HFFc6 (cell line): ENCODE measurements around the gene GFRA1. TPM values are rescaled to one million over a fixed set of nuclear protein-coding genes. Genes with fewer than 3 reads are reported as not detected.
"Not testable (repeated sequence)": the region's sequence is repeated elsewhere in the genome, so short reads cannot be mapped to it uniquely, and the experiment has no call there.

Experiments
- DNase-seq: peaks from one replicate; pipeline ENCODE4 v3.0.0-alpha.2; 2018
- H3K27ac Mint-ChIP-seq: 2 replicates; pipeline ENCODE4 v1.8.0; 2020; ENCODE audit warnings: mild to moderate bottlenecking, mixed read lengths
- H3K27me3 Mint-ChIP-seq: 2 replicates; pipeline ENCODE4 v1.8.0; 2021; ENCODE audit warnings: mild to moderate bottlenecking, moderate library complexity, mixed read lengths; ENCODE audit not compliant: insufficient read depth
- H3K36me3 Mint-ChIP-seq: 2 replicates; pipeline ENCODE4 v1.8.0; 2021; ENCODE audit warnings: low read depth, mixed read lengths
- H3K4me1 Mint-ChIP-seq: 2 replicates; pipeline ENCODE4 v1.8.0; 2020; ENCODE audit warnings: low read depth, mixed read lengths
- H3K4me3 Mint-ChIP-seq: 2 replicates; pipeline ENCODE4 v1.8.0; 2020; ENCODE audit warnings: mild to moderate bottlenecking, moderate library complexity, mixed read lengths
- H3K9me3 Mint-ChIP-seq: 2 replicates; pipeline ENCODE4 v1.8.0; 2020; ENCODE audit warnings: mild to moderate bottlenecking, mixed read lengths
- total RNA-seq, 6 experiments: library from RNA; stranded (reverse); fragmentation: NEBNext Ultra II Directional; extraction: Animal tissue kit (Norgen Biotek cat#: 25700); gene quantifications; 2 replicates in 1 of 6; 3 replicates in 5 of 6; pipeline ENCODE4 v1.2.3, GENCODE V29; 2021
- TF ChIP-seq, protein P1 (sequence below): fragments of 200-600 bp; sonication (generic); IDR thresholded peaks from 2 replicates; pipeline ENCODE4 v1.5.0; 2021; ENCODE audit warnings: antibody characterized with exemption, mild to moderate bottlenecking

GFRA1 gene
- total RNA-seq, 6 experiments from 2014 or later: 7.3 to 17.2 (median 15.9) TPM

DNA sequence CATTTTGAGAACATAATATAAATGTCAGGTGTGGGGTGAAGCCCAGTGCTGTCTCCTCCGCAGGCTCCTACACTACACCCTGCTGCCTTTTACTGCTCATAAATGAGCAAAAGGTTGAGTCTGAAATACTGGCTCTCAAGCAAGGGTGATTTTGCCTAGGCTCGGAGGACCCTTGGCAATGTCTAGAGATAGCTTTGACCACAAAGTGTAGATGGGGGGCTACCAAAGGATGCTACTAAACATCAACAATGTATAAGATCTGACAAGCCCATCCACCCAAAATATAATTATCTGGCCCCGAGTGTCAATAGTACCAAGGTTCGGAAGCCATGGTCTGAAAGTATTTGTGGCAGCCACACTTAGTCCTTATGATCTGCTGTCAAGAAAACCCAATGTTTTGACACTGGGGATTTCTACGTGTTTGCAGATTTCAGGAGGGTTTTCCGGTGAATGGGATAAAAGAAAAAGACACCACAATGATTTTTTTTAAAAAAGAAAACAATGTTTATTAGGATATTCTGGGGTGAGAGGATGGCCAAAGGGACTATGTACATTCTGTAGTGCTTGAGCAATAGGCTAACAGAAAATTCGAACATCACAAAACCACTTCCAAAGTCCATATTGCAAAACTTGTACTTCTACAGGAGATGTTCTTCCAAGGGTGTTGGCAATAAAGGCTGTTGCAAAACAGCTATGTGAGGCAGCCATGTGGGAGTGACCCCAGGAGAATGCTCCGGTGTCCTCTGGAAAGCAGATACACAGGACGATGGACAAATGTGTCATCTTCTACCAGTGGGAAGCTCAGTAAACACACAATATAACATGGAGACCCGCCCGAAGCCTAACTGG, 216.3 kb downstream of the GFRA1 start:
- Mint-ChIP-seq H3K9me3 (no peaks in the 10 kb centered on the region), H3K4me1 (peaks cover 7% of the 10 kb centered on the region; the same call in 1 of the 2 replicates), H3K27me3 (no peaks in the 10 kb centered on the region; the same call in 1 of the 2 replicates), H3K36me3 (no peaks in the 10 kb centered on the region), H3K27ac (no peak overlapping the region), H3K4me3 (no peak overlapping the region)
- TF ChIP-seq, protein P1, sequence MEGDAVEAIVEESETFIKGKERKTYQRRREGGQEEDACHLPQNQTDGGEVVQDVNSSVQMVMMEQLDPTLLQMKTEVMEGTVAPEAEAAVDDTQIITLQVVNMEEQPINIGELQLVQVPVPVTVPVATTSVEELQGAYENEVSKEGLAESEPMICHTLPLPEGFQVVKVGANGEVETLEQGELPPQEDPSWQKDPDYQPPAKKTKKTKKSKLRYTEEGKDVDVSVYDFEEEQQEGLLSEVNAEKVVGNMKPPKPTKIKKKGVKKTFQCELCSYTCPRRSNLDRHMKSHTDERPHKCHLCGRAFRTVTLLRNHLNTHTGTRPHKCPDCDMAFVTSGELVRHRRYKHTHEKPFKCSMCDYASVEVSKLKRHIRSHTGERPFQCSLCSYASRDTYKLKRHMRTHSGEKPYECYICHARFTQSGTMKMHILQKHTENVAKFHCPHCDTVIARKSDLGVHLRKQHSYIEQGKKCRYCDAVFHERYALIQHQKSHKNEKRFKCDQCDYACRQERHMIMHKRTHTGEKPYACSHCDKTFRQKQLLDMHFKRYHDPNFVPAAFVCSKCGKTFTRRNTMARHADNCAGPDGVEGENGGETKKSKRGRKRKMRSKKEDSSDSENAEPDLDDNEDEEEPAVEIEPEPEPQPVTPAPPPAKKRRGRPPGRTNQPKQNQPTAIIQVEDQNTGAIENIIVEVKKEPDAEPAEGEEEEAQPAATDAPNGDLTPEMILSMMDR: no peak
- no peak for DNase-seq

DNA sequence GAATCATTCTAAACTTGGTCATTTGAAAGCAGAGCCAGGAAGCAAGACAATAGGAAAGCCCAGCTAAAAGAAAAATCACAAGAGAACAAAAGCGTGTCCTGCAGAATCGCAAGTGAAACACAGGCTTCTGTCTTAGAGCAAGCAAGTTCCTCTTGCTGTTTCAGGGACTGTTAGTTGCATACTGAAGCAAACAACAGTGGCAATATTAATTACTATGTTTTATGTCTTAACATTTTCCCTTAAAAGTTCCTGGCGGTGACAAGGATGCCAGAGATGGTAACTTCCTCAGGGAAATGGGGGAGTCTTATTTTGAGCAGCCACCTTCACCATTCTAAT, 217.1 kb downstream of the GFRA1 start:
- TF ChIP-seq, protein P1: no peak
- H3K27me3 Mint-ChIP-seq: peaks cover 2% of the 10 kb centered on the region
- H3K9me3 Mint-ChIP-seq: no peaks in the 10 kb centered on the region
- H3K4me1 Mint-ChIP-seq: peaks cover 7% of the 10 kb centered on the region; the same call in 1 of the 2 replicates
- H3K27ac Mint-ChIP-seq: no peak overlapping the region
- no peaks in the 10 kb centered on the region for H3K36me3 Mint-ChIP-seq
- DNase-seq: no peak
- no peak overlapping the region for H3K4me3 Mint-ChIP-seq

DNA sequence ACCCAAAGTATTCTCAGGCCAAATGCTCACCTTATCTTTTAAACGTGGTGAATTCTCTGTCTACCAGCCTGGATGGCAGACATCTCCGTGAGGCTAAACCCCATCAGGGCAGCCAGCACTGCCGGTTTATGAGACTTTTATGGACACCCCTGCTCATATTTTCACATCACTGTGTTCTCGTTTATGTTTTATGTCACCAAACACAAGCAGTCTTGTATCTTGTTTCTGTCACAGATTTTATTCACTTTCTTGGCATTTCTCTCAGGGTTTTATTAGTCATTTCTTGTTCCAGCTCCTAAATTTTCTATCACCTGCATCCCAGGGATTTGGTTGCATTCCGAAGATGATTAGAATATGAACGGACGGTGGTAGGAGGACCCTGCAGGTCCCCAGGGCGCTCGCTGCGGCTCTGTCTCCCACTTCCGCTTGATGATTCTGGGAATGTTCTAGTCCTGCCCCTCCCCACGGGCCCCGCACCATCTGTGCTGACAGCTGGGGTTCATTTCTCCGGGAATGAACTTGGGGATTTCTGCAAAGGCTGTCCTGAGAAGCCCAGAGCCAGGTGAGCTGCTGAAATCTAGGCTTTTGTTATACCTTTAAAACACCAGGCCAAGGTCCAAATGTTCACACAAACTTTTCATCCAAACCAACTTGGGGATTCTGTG, 217.6 kb downstream of the GFRA1 start:
- no peak for DNase-seq
- Mint-ChIP-seq H3K27me3 (peaks cover 3% of the 10 kb centered on the region), H3K4me3 (no peak overlapping the region), H3K36me3 (no peaks in the 10 kb centered on the region), H3K9me3 (no peaks in the 10 kb centered on the region), H3K4me1 (peaks cover 7% of the 10 kb centered on the region; the same call in 1 of the 2 replicates), H3K27ac (no peak overlapping the region)
- TF ChIP-seq, protein P1: no peak

DNA sequence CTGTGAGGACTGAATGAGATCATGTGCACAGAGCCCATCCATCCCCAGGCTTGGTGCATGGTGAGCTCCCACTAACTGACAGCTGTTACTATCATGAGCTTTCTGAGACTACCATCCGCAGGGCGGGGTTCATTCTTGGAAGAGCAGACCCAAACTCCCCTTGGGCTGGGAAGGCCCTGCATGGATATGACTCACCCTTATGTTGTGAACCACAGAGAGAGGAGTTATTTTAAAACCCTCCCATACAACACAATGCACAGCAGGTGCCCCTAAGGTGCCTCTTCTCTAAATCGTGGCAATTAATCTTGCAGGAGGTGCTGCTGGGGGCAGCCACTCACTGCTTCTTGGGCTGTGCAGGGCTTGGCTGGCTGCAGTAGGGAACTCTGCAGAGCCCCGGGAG, 219.1 kb downstream of the GFRA1 start:
- no peaks in the 10 kb centered on the region for H3K36me3 Mint-ChIP-seq
- no peaks in the 10 kb centered on the region for H3K9me3 Mint-ChIP-seq
- H3K4me1 Mint-ChIP-seq: peaks cover 7% of the 10 kb centered on the region; the same call in 1 of the 2 replicates
- H3K4me3 Mint-ChIP-seq: no peak overlapping the region
- H3K27me3 Mint-ChIP-seq: peaks cover 8% of the 10 kb centered on the region
- H3K27ac Mint-ChIP-seq: no peak overlapping the region
- TF ChIP-seq, protein P1: no peak
- DNase-seq: no peak

- not testable (repeated sequence) for DNase-seq, H3K9me3 Mint-ChIP-seq, H3K27ac Mint-ChIP-seq, H3K4me1 Mint-ChIP-seq, H3K4me3 Mint-ChIP-seq, H3K27me3 Mint-ChIP-seq, H3K36me3 Mint-ChIP-seq
These were observed 219.8 kb downstream of the GFRA1 start for GRCh38 chr10:116053009-116053730.

DNA sequence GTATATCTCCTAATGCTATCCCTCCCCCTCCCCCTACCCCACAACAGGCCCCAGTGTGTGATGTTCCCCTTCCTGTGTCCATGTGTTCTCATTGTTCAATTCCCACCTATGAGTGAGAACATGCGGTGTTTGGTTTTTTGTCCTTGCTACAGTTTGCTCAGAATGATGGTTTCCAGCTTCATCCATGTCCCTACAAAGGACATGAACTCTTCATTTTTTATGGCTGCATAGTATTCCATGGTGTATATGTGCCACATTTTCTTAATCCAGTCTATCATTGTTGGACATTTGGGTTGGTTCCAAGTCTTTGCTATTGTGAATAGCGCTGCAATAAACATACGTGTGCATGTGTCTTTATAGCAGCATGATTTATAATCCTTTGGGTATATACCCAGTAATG, 220.5 kb downstream of the GFRA1 start:
- H3K27me3 Mint-ChIP-seq, H3K9me3 Mint-ChIP-seq, H3K36me3 Mint-ChIP-seq, DNase-seq, H3K27ac Mint-ChIP-seq, H3K4me3 Mint-ChIP-seq, H3K4me1 Mint-ChIP-seq: not testable (repeated sequence)
